GM18861 (cell line): ENCODE data around the gene SOX2.
"Not testable (repeated sequence)": the region's sequence is repeated elsewhere in the genome, so short reads cannot be mapped to it uniquely, and the experiment has no call there.

Experiments used
- ATAC-seq: cut with Tn5 transposase; IDR thresholded peaks from one replicate; pipeline ENCODE4 v1.9.1; 2021; ENCODE audit not compliant: unreplicated experiment

Gene SOX2

GRCh38 chr3:181756645-181757297, 45.0 kb downstream of the SOX2 start:
- ATAC-seq, result no peak

DNA sequence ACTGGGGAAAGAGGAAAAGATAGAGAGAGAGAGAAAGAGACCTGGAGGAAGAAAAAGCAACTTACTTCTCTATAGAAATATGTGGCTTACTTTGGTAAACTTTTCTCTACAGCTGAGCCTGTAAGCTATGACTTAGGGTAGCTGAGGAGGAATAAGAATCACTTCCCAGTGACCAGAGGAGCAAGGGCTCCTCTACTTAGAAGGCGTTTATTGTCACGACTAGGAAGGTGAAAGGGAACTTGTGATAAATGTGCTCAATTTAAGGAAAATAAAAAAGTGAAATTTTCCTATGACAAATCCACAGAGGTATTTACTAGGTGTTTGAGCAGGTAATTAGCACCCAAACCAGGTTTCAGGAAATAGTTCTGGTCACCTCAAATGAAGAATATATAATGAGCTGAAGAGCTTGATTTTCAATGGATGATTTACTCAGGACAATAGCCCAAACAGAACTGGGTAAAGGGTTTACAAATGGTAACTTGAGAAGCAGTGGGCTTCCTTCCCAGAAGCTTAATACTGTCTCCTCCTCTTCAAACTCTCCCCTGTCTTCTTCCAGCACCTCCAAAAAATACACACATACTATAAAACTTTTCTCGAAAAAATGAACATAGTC, 46.1 kb downstream of the SOX2 start:
- ATAC-seq, result no peak

DNA sequence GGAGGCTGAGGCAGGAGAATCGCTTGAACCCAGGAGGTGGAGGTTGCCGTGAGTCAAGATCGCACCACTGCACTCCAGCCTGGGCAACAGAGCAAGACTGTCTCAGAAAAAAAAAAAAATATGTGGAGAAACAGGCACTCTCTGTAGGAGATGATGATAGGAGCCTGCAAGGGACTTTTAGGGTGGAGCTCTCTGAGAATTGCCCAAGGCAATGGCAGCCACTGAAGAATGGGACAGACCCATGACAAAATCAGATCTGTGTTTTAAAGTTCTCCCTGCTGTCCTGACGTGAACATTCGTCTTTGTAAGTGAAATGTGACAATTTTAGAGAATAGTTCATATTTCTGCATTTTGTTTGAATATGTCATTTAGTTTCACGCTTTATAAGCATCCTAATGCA, 50.2 kb downstream of the SOX2 start:
- no peak for ATAC-seq

DNA sequence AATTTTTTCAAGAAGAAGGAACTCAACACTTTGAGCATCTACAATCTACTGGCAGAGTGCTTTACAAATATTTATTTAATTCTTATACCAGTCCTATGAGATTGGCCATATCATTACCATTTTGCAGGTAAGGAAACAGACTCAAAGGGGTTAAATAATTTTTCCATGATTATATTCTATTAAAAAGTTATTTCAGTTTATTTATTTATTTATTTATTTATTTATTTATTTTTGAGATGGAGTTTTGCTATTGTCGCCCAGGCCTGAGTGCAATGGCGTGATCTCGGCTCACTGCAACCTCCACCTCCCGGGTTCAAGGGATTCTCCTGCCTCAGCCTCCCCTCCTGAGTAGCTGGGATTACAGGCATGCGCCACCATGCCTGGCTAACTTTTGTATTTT, 52.3 kb downstream of the SOX2 start:
- not testable (repeated sequence) for ATAC-seq
